ENCODE results near the gene RDH8.

Gene RDH8

GRCh38 chr19:9971166-9971897 is 42.0 kb upstream of the RDH8 start:
- H3K36me3 ChIP-seq (ENCODE audit: control insufficient read depth in 4 of 4, insufficient read depth in 4 of 4, low read length in 3 of 4): no peaks in the 10 kb centered on the region
- H3K4me1 ChIP-seq (ENCODE audit: control extremely low read depth in 1 of 4, control insufficient read depth in 4 of 4, insufficient read depth in 4 of 4, low read length in 3 of 4): no peaks in the 10 kb centered on the region
- no peak overlapping the region for H3K4me3 ChIP-seq (ENCODE audit: control insufficient read depth in 1 of 7, extremely low read depth in 1 of 7, insufficient read depth in 4 of 7, low read depth in 2 of 7, low read length in 6 of 7)
- peaks cover 0 to 2% (median 0%) of the 10 kb centered on the region in 5 experiments for H3K9me3 ChIP-seq (ENCODE audit: control extremely low read depth in 1 of 5, control insufficient read depth in 4 of 5, insufficient read depth in 2 of 5, low read depth in 1 of 5, low read length in 4 of 5)
- H3K27ac ChIP-seq (ENCODE audit: insufficient read depth in 1 of 2, low read depth in 1 of 2, low read length in 2 of 2, poor library complexity in 1 of 2, severe bottlenecking in 2 of 2): no peak overlapping the region
- H3K27me3 ChIP-seq (replicated peaks in 2 of 5; ENCODE audit: control insufficient read depth in 4 of 5, insufficient read depth in 5 of 5, low read length in 4 of 5): peaks cover 0 to 35% (median 18%) of the 10 kb centered on the region in 5 experiments
- 77% methylated on average over 15 of the region's 15 CpGs for WGBS (ENCODE audit: insufficient coverage)
- CTCF ChIA-PET: no interaction called here
- DNase-seq: no peak
- POLR2A ChIA-PET: no interaction called here

DNA sequence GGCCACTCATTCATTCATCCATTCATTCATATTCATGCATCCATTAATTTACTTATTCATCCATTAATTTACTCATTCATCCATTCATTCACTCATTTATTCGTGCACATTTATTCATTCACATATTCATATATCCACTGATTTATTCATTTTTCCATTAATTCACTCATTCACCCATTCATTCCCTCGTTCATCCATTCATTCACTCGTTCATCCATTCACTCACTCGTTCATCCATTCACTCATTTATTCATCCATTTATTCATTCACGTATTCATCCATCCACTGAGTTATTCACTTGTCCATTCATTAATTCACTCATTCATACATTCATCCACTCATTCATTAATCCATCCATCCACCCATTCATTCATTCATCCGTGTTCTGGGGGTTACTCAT is 41.2 kb upstream of the RDH8 start:
- no peak for DNase-seq
- Histone ChIP-seq H3K36me3 (ENCODE audit: control insufficient read depth in 4 of 4, insufficient read depth in 4 of 4, low read length in 3 of 4) (no peaks in the 10 kb centered on the region), H3K9me3 (ENCODE audit: control extremely low read depth in 1 of 5, control insufficient read depth in 4 of 5, insufficient read depth in 2 of 5, low read depth in 1 of 5, low read length in 4 of 5) (peaks cover 0 to 2% (median 0%) of the 10 kb centered on the region in 5 experiments), H3K4me3 (ENCODE audit: control insufficient read depth in 1 of 7, extremely low read depth in 1 of 7, insufficient read depth in 4 of 7, low read depth in 2 of 7, low read length in 6 of 7) (no peak overlapping the region), H3K4me1 (ENCODE audit: control extremely low read depth in 1 of 4, control insufficient read depth in 4 of 4, insufficient read depth in 4 of 4, low read length in 3 of 4) (no peaks in the 10 kb centered on the region), H3K27me3 (replicated peaks in 2 of 5; ENCODE audit: control insufficient read depth in 4 of 5, insufficient read depth in 5 of 5, low read length in 4 of 5) (peaks cover 0 to 28% (median 17%) of the 10 kb centered on the region in 5 experiments), H3K27ac (ENCODE audit: insufficient read depth in 1 of 2, low read depth in 1 of 2, low read length in 2 of 2, poor library complexity in 1 of 2, severe bottlenecking in 2 of 2) (no peak overlapping the region)
- WGBS (ENCODE audit: insufficient coverage): 94% methylated on average over 6 of the region's 6 CpGs
- POLR2A ChIA-PET: no interaction called here
- CTCF ChIA-PET: no interaction called here

- Histone ChIP-seq H3K9me3 (ENCODE audit: control extremely low read depth in 1 of 5, control insufficient read depth in 4 of 5, insufficient read depth in 2 of 5, low read depth in 1 of 5, low read length in 4 of 5) (peaks cover 0 to 5% (median 0%) of the 10 kb centered on the region in 5 experiments), H3K4me1 (ENCODE audit: control extremely low read depth in 1 of 4, control insufficient read depth in 4 of 4, insufficient read depth in 4 of 4, low read length in 3 of 4) (no peaks in the 10 kb centered on the region), H3K27me3 (replicated peaks in 2 of 5; ENCODE audit: control insufficient read depth in 4 of 5, insufficient read depth in 5 of 5, low read length in 4 of 5) (peaks cover 0 to 16% (median 4%) of the 10 kb centered on the region in 5 experiments), H3K27ac (ENCODE audit: insufficient read depth in 1 of 2, low read depth in 1 of 2, low read length in 2 of 2, poor library complexity in 1 of 2, severe bottlenecking in 2 of 2) (no peak overlapping the region), H3K4me3 (ENCODE audit: control insufficient read depth in 1 of 7, extremely low read depth in 1 of 7, insufficient read depth in 4 of 7, low read depth in 2 of 7, low read length in 6 of 7) (no peak overlapping the region), H3K36me3 (ENCODE audit: control insufficient read depth in 4 of 4, insufficient read depth in 4 of 4, low read length in 3 of 4) (no peaks in the 10 kb centered on the region)
- DNase-seq: no peak
- ChIA-PET POLR2A (interaction anchor here (0.6 kb wide), 1 partner anchor 21 kb away, joined by 3 read pairs; no protein-coding TSS in a partner anchor), CTCF (no interaction called here)
- WGBS (ENCODE audit: insufficient coverage): 96% methylated on average over 3 of the region's 8 CpGs
Measured at GRCh38 chr19:9981406-9982260, 31.6 kb upstream of the RDH8 start.

- WGBS (ENCODE audit: insufficient coverage): 71% methylated on average over 8 of the region's 8 CpGs
- H3K4me3 ChIP-seq (ENCODE audit: control insufficient read depth in 1 of 7, extremely low read depth in 1 of 7, insufficient read depth in 4 of 7, low read depth in 2 of 7, low read length in 6 of 7): no peak overlapping the region
- DNase-seq: no peak
- no peaks in the 10 kb centered on the region for H3K36me3 ChIP-seq (ENCODE audit: control insufficient read depth in 4 of 4, insufficient read depth in 4 of 4, low read length in 3 of 4)
- ChIA-PET CTCF (interaction anchor here (1.5 kb wide), 1 partner anchor 21 kb away, joined by 3 read pairs; no protein-coding TSS in a partner anchor), POLR2A (no interaction called here)
- H3K27me3 ChIP-seq (replicated peaks in 2 of 5; ENCODE audit: control insufficient read depth in 4 of 5, insufficient read depth in 5 of 5, low read length in 4 of 5): peaks cover 0 to 16% (median 4%) of the 10 kb centered on the region in 5 experiments
- H3K4me1 ChIP-seq (ENCODE audit: control extremely low read depth in 1 of 4, control insufficient read depth in 4 of 4, insufficient read depth in 4 of 4, low read length in 3 of 4): no peaks in the 10 kb centered on the region
- no peaks in the 10 kb centered on the region for H3K9me3 ChIP-seq (ENCODE audit: control extremely low read depth in 1 of 5, control insufficient read depth in 4 of 5, insufficient read depth in 2 of 5, low read depth in 1 of 5, low read length in 4 of 5)
- H3K27ac ChIP-seq (ENCODE audit: insufficient read depth in 1 of 2, low read depth in 1 of 2, low read length in 2 of 2, poor library complexity in 1 of 2, severe bottlenecking in 2 of 2): no peak overlapping the region
Measured at GRCh38 chr19:9986787-9987281, 26.4 kb upstream of the RDH8 start.

GRCh38 chr19:9989504-9989903 is 23.8 kb upstream of the RDH8 start:
- ChIA-PET CTCF (interaction anchor here (0.8 kb wide), 1 partner anchor 11 kb away, joined by 3 read pairs; no protein-coding TSS in a partner anchor), POLR2A (no interaction called here)
- WGBS (ENCODE audit: insufficient coverage): 86% methylated on average over 1 of the region's 3 CpGs

DNA sequence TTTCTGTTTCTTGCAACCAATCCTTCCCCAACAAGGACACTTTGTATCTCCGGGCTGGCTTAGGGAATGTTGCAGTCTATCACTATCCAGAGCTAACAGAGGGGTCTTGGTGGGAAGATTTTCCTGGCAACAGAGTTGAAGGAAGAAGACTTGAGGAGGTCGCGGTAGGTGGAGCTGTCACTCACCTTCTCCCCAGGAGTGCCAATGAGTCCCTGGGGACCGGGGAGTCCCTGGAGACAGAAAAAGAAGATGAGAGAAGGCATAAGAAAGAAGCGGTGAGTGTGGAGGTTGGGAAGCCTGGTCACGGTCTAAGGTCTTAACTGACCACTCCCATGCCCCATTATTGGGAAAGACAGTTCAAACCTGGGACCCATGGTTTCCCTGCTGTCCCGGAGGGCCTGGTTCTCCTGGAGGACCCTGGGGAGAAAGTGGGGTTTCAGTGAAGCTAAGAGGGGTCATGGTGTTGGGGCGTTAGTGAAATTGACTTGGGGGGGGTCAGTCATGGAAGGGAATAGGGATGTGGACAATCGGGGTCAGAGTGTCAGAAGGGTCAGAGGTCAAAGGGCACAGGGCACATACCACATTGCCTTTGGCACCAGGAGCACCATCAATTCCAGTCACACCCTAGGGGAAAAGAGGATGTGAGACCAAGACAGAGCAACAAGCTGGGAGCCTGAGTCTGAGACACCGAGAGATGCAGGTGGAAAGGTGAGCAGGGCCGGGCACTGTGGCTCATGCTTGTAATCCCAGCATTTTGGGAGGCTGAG is 21.7 kb upstream of the RDH8 start:
- no peak for DNase-seq
- ChIA-PET POLR2A (no interaction called here), CTCF (interaction anchor here (1.9 kb wide), 1 partner anchor 9 kb away, joined by 6 read pairs; no protein-coding TSS in a partner anchor)
- H3K27ac ChIP-seq (ENCODE audit: insufficient read depth in 1 of 2, low read depth in 1 of 2, low read length in 2 of 2, poor library complexity in 1 of 2, severe bottlenecking in 2 of 2): no peak overlapping the region
- peaks cover 0 to 10% (median 1%) of the 10 kb centered on the region in 5 experiments for H3K27me3 ChIP-seq (replicated peaks in 2 of 5; ENCODE audit: control insufficient read depth in 4 of 5, insufficient read depth in 5 of 5, low read length in 4 of 5)
- H3K4me3 ChIP-seq (ENCODE audit: control insufficient read depth in 1 of 7, extremely low read depth in 1 of 7, insufficient read depth in 4 of 7, low read depth in 2 of 7, low read length in 6 of 7): no peak overlapping the region
- H3K4me1 ChIP-seq (ENCODE audit: control extremely low read depth in 1 of 4, control insufficient read depth in 4 of 4, insufficient read depth in 4 of 4, low read length in 3 of 4): no peaks in the 10 kb centered on the region
- no peaks in the 10 kb centered on the region for H3K9me3 ChIP-seq (ENCODE audit: control extremely low read depth in 1 of 5, control insufficient read depth in 4 of 5, insufficient read depth in 2 of 5, low read depth in 1 of 5, low read length in 4 of 5)
- WGBS (ENCODE audit: insufficient coverage): 73% methylated on average over 8 of the region's 11 CpGs
- H3K36me3 ChIP-seq (ENCODE audit: control insufficient read depth in 4 of 4, insufficient read depth in 4 of 4, low read length in 3 of 4): no peaks in the 10 kb centered on the region

More at GRCh38 chr19:9989504-9989903, 23.8 kb upstream of the RDH8 start:
- no peak overlapping the region for H3K4me3 ChIP-seq (ENCODE audit: control insufficient read depth in 1 of 7, extremely low read depth in 1 of 7, insufficient read depth in 4 of 7, low read depth in 2 of 7, low read length in 6 of 7)
- H3K9me3 ChIP-seq (ENCODE audit: control extremely low read depth in 1 of 5, control insufficient read depth in 4 of 5, insufficient read depth in 2 of 5, low read depth in 1 of 5, low read length in 4 of 5): no peaks in the 10 kb centered on the region
- no peaks in the 10 kb centered on the region for H3K4me1 ChIP-seq (ENCODE audit: control extremely low read depth in 1 of 4, control insufficient read depth in 4 of 4, insufficient read depth in 4 of 4, low read length in 3 of 4)
- H3K36me3 ChIP-seq (ENCODE audit: control insufficient read depth in 4 of 4, insufficient read depth in 4 of 4, low read length in 3 of 4): no peaks in the 10 kb centered on the region
- no peak for DNase-seq
- no peak overlapping the region for H3K27ac ChIP-seq (ENCODE audit: insufficient read depth in 1 of 2, low read depth in 1 of 2, low read length in 2 of 2, poor library complexity in 1 of 2, severe bottlenecking in 2 of 2)
- H3K27me3 ChIP-seq (replicated peaks in 2 of 5; ENCODE audit: control insufficient read depth in 4 of 5, insufficient read depth in 5 of 5, low read length in 4 of 5): peaks cover 0 to 12% (median 4%) of the 10 kb centered on the region in 5 experiments

Measured in common myeloid progenitor, CD34-positive (primary cell).